Uterus (tissue), 2 donors: ENCODE data around the gene PTPN11.

Source experiments
- POLR2A ChIP-seq, 2 donors: fragments of 450-650 bp; IDR thresholded peaks; one replicate each; pipeline ENCODE4 v1.6.1; 2016; ENCODE audit warnings: antibody characterized with exemption in 2 of 2, mild to moderate bottlenecking in 1 of 2, moderate library complexity in 1 of 2
- TF ChIP-seq, protein P1 (sequence below), 4 experiments: fragments of 200-600 bp in 2 of 4; fragments of 450-650 bp in 2 of 4; sonication (generic) in 2 of 4; IDR thresholded peaks; one replicate each; pipeline ENCODE4 v1.5.1; 2016 to 2019; ENCODE audit warnings: antibody characterized with exemption in 4 of 4, mild to moderate bottlenecking in 2 of 4, moderate library complexity in 1 of 4

DNA sequence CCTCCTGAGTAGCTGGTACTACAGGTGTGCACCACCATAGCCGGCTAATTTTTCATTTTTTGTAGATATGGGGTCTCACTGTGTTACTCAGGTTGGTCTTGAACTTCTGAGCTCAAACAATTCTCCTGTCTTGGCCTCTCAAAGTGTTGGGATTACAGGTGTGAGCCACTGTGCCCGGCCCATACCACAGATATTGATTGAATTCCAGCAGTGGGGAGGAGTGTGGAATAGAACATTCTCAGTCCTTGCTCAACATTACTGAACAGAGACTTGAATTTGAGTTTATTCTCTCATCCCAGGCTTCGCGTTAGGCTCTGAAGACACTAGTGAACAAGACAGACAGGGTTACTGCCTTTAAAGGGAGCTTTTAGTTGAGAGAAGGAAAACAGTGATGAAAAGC, 39.6 kb downstream of the PTPN11 start:
- TF ChIP-seq, protein P1, sequence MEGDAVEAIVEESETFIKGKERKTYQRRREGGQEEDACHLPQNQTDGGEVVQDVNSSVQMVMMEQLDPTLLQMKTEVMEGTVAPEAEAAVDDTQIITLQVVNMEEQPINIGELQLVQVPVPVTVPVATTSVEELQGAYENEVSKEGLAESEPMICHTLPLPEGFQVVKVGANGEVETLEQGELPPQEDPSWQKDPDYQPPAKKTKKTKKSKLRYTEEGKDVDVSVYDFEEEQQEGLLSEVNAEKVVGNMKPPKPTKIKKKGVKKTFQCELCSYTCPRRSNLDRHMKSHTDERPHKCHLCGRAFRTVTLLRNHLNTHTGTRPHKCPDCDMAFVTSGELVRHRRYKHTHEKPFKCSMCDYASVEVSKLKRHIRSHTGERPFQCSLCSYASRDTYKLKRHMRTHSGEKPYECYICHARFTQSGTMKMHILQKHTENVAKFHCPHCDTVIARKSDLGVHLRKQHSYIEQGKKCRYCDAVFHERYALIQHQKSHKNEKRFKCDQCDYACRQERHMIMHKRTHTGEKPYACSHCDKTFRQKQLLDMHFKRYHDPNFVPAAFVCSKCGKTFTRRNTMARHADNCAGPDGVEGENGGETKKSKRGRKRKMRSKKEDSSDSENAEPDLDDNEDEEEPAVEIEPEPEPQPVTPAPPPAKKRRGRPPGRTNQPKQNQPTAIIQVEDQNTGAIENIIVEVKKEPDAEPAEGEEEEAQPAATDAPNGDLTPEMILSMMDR (IDR thresholded peaks at IDR 0.05), result no peak
- no peak for TF ChIP-seq POLR2A (IDR thresholded peaks at IDR 0.05)
